Measurements from ENCODE around the gene ZXDC.

Gene ZXDC

DNA sequence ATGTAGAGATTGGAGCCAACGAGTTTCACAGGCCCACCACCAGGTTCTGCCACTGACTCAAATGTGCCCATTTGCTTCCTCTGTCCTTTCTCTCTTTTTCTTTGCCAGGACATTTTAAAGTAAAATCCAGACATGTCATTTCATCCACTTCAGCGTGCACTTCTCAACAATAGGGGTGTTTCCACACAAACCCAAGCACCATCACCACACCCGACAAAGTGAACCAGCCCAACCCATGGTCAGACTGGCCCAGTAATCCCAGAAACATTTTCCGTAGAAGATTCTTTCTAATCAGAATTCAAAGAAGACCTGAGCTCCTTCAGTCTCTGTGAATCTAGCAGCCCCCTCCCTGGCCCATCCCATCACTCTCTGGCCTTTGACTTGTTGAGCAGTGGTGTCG is 67.6 kb downstream of the ZXDC start:
- DNase-seq, result no peak

DNA sequence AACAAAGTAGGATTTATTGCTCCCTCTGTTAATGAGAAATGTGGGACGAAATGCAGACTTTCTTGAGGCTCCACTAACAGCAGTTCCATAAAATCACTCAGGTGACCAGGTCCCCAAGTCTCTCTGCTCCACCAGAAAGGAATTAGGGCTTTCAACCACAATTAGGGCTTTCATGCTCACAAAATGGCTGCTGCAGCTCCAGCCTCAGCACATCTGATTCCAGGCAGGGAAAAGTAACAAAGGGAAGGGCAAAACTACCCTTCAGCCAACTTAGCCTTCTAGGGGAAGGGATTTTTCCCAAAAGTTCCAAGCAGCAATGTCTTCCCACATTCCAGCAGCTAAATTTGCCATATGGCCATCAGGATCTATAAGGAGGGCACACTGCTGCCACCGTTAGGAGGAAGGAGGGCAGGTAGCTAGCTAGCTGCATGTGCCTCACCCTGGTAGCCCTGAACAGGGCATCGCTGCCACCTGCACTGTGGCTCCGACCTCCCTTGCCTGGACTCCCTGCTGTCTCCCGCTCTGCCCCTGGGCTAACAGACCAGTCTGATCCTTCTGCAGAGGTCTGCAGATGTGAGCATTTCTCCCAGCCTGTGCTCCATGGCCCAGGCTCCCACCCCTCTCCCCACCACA is 68.2 kb downstream of the ZXDC start:
- DNase-seq, result no peak

DNA sequence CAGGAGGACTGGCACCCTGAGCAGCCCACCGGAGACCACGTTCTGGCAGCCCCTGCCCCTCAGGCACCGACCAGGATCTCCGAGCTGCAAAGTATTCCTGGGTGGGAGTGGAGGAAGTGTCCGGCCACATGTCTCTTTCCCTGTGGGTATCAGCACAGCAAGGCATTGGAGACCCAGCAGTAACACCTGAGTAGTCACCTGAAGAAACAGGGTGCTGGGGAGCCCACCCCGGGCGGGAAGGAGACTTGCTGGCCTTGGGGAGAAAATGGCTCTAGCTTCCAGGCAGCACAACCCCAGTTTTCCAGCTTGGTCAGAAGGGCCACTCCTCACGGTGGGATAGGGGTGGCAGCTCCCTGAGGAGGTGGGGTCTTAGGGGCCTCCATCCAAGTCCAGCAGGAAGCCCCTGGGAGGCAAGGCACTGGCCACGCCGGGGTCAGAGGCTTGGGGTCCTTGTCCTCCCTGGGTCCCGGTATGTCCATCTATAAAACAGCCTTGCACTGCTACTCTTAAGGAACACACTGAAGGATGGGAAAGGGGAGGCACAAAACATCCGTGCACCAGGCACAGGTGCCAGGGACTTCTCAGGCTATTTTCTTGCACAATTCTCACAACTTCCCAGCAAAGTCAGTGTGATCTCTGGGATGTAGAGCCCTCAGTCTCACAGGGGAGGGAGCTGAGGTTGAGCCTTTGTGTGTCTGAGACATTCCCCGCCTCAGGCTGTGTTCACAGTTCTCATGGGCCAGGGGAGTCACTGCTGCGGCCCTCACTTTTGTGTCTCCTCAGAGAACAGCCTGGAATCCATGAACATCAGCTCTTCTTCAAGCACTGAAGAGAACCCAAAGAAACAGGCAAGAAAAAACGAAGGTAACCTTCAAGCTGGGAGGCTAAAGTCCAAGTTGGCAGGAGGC is 69.0 kb downstream of the ZXDC start:
- no peak for DNase-seq

DNA sequence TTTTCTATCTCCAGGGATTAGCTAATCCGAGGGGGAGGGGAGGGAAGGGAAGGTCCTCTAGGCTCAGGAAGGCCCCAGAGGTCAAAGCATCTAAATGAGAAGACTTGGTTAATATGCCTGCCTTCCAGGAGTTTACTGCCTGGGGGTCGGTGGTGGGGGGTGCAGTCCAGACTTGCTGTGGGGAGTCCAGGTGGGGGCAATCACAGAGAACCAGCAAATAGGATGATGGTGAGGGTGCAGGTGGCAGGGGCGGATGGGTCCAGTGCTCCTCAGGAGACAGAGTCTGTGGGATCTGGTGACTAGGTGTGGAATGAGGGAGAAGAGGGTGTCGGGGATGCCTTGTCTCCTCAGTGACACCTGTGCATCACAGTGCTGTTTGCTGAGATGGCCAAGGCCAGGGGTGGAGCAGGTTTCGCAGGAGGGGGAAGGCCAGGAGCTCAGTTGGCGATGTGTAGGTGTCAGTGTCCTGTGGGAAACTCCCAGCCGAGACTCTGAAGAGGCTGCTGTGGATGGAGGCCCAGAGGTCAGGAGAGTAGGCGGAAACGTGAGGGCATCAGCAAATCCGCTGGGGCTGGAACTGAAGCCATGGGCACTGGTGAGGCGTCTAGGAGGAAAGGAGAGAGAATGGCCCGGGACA is 72.9 kb downstream of the ZXDC start:
- DNase-seq, result no peak

DNA sequence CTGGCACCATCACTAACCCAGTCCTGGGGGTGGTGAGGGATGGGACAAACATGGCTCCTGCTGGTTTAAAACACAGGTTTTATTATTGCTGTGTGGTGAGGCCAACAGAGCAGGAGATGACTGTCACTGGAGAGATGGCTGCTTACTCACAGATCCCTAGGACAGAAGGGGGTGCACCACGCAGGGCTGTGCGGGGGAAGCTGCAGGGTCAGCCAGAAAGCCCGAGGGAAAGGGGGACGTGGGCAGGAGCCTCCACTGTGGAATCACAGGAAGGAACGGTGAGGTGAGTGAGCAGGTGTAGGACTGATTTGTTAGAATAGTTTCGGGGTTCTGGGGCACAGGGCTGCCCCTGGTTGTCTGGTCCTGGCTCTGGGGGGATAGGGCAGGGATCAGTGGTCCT is 73.5 kb downstream of the ZXDC start:
- no peak for DNase-seq

DNA sequence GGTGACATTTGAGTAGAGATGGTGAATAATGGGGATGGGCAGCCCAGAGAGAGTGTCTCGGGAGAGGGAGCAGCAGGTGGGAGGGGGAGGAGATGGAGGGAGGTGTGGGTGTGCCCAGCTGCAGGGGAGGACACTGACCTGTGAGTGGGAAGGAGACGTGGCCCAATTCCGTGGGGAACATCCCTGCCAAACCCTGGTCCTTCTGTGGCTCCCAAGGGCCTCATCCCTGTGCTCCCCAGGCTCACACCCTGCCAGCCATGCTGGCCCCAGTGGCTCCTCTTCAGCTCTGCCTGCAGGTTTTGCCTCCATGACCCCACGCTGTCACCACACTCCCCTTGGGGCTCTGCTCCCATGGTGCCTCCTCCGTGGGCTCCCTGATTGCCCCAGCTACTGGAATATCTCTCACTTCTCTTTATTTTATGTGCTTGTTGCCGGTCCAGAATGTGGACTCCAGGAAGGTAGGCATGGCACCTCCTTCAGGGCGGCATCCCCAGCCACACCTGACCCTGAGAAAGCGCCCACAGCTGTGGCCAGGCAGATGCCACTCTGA is 74.0 kb downstream of the ZXDC start:
- DNase-seq, result no peak

DNA sequence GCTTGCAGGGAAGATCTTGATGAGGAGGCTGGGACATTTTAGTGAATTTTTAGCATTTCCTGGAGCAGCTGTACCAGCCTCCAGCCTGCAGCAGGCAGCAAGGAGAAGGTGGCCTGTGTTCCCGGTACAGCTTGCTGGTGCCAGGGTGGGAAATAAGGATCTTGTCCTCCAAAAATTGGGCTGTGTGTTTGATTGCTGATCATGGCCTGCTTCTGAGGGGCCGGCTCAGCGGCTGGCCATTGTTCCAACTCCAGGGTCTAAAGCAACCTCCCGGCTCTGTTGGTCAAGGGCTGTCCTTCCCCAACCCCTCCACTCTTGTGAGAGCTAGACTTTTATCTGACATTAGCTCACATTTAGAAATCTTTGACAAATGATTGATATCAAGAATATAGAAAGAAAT is 75.9 kb downstream of the ZXDC start:
- DNase-seq, result no peak

DNA sequence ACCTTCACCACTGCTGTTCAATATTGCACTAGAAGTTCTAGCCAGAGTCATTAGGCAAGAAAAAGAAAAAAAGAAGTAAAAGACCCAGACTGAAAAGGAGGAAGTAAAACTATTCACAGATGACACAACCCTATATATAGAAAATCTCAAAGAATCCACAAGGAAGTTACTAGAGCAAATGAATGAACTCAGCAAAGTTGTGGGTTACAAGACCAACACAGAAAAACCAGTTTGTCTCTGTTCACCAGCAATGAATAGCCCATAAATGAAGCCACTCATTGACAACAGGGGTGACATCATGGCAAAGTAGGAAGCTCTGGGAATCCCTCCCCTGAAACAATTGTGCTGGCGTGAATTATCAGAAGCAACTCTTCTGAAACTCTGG is 76.3 kb downstream of the ZXDC start:
- DNase-seq, result no peak

DNA sequence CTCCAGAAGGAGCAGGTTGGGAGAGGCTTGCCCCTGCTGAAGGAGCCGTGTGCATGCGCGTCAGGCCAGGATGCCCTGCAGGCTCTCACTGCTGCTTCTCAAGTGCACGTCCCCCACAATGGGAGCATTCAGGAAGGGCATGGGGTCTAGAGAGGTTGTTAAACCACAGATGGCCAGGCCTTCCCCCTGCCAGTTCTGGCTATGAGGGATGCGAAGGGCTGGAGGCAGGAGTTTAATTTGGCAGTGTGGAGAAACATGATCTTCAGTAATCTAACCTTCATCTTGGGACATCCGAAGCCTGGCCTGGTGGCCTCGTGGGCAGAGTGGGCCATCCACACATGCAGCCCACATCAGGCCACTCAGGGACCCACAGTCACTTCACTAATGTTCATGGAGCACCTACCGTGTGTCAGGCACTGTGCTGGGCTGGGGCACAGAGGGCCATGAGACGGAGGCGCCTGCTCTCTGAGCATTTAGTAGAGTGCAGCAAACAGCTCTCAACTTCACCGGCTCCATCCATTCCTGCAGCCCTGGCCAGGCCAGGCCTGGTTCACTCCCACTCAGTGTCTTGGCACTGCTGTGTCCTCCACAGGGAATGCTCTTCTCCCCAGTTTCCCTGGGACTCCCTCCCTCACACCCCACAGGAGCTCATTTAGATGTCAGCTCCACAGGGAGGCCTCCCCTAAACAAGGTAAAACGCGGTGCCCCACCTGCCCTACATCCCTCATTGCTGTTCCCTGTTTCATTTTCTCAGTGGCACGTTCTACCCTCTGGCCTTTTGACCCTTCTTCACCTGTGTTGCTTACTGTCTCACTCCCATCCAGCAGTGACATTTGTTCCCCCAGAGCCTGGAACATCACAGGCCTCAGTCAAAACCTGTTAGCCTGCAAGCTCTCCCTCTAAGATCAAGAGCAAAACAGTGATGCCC is 77.0 kb downstream of the ZXDC start:
- no peak for DNase-seq

DNA sequence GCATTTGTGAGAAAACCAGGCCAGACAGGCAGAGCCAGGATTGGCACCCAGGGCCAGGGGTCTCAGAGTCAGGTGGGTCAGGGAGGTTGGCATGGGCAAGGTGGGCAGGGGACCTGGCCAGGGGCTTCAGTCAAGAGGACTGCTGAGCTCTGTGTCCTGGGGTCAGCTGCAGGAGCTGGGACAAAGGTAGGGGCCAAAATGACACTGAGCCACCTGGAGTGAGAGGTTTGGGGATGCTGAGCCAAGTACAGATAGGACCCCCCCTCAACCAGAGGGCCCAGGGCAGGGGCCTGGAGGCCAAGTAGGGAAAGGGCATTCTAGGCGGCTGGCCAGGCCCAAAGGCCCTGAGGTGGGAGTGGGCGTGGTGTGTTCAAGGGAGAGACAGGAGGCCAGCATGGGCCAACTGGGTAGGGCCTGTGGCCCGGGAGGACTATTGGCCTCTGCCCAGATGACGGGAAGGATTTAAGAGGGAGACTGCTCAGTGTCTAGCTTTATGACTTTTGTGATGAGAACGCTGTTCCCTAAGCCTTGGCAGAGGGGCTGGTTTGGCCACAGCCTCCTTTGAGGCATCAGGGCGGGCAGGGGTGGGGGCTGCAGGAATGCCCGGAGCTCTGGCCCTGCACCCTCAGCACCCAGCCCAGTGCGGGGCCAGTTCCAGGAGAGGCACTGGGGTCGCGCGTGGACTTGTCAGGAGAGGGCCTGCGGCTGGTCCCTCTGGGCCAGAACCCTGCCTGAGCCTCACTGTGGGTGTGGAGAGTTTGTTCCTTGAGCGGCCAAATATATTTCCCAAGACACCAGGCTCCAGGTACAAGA is 77.9 kb downstream of the ZXDC start:
- DNase-seq, result no peak

DNA sequence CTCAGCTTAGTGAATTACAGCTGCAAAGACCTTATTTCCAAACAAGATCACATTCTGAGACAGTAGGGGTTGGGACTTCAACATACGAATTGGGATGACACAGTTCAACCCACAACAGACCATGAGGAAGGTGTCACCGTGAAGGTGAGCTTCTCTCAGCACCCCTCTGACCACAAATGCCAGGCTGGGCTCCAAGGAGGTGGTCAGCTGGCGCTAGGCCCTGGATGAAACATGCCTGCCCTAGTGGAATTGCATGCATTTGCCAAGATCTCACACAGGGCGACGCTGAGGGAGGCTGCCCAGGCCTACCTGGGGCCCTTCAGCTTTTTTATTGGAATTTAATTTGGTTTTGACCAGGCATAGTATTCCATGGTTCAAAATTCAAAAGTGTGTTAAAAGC is 79.2 kb downstream of the ZXDC start:
- no peak for DNase-seq

DNA sequence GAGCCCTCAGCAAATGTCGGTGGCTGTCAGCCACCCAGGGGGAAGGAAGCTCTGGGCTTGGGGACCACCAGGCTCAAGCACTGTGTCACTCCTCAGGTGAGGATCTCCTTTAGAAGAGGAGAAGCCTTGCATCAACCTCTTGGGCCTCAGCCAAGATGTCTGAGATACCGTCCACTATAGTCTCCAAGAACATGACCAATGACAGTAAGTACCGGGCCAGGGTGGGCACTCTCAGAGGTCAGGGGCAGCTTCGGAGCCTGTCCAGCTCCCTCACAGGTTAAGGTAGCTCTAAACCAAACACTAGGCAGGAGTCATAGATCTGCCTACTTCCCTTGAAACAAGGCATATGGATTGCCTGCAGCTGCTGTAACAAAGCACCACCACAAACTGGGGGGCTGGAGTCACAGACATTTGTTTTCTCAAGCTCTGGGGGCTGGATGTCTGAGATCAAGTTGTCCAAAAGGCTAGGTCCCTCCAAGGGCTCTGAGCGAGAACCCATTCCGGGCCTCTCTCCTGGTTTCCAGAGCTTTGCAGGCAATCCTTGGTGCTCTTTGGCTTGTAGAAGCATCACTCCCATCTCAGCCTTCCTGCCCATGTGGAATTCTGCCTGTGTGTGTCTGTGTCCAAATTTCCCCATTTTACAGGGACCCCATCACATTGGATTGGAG is 79.7 kb downstream of the ZXDC start:
- DNase-seq, result no peak

DNA sequence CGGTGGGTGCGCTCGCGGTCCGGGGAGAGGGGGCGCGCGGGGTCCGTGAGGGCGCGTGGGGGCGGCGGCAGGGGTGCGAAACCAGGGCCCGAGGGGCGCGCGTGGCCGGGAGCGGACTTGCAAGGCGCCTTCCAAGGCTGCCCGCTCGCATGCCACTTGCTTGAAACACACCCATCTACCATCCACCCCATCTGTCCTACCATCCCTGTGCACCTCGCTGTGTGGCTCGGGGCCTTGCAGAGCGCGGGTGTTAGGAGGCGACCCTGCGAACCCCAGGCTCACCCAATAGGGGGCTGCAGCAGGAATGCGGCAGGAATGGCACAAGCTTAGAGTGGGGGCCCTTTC is 80.7 kb downstream of the ZXDC start:
- no peak for DNase-seq

DNA sequence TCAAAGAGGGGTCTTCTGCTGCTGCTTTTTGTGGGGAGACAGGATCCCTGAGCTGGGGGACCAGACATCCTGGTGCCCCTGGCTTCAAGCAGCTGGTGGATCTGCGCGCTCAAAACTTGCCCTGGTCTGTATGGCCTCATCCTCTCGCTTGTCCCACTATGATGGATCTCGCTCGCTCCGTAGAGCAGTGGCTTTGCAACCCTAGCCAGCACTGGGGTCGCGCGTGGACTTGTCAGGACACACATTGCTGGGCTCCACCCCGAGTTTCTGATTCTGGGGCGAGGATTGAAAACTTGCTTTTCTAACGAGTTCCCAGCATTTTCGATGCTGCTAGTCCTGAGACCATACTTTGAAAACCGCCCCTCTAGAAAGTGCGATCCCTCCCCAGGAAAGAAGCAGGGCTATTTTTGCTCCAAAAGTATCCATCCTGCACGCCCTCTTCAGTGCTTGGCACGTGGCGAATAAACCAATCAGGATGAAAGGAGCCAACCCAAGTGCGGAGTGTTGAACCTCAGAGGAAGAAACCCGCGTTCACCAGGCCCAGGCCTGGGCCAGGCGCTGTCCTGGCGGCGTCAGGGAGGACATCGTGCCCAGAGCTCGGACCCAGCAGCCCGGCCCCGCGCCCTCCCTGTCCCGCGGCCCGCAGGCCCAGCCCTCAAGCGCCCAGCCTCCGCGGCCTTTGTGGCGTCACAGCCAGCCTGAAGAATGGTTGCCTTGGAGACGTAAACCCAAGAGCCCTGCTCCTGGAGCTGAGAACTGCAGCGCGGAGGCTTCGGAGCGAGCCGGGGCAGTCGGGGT is 81.3 kb downstream of the ZXDC start, which contains the start of gene CFAP100:
TSS of gene CFAP100 (plus strand) at position 731 of the 798 bp plus-strand sequence. CDS start 1,092 bp downstream, outside the sequence.
- DNase-seq, result no peak

DNA sequence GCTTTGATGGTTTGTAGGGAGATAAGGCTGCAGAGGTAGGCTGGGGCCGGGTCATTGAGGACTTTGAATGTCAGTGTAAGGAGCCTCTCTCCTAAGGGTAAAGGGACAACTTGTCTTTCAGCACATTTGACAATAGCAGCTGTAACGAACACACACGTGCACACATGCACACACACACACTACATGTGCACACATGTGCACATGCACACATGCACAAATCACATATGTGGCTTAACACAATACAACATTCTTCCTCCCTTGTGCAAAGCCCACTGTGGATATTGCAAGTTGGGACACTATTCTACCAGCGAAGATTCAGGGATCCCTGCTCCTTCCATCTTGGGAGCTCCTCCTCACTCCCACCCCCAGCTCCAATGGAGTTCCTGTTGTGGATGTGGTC is 82.1 kb downstream of the ZXDC start:
- no peak for DNase-seq

DNA sequence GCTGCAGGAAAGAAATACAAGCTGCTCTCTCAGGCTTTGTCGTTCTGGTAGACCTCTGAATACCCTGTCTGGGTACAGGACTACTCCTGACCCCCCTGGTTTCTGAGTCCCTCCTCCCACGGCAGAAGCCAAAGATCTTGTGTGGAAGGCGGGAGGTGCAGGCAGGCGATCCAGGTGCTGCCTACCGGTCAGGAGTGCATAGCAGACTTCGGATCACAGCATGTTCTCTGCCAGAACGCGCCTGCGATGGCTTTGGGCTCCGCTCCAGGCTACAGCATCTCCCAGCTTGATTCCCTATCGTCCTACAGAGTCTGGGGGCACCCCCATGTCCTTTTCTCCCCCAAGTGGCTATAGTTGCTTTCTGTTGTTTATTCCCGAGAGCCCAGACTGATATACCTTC is 83.4 kb downstream of the ZXDC start:
- no peak for DNase-seq

DNA sequence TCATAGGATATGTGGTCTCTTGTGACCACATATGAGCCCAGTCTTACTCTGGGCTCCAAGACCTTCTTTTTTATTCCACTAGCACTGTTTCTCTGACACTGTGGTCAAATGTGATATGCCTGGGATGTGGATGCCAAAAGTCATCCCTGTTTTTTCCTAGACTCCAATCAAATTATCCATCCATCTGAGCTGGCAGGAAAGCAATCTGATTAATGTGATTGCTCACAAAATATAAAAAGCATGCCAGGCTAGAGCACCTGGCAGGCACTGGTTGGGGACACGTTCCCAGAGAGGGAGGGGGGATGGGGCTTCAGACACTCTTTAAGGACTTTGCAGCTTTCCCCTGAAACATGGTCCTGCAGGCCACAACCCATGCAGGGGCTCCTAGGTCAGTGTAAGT is 84.1 kb downstream of the ZXDC start:
- no peak for DNase-seq

DNA sequence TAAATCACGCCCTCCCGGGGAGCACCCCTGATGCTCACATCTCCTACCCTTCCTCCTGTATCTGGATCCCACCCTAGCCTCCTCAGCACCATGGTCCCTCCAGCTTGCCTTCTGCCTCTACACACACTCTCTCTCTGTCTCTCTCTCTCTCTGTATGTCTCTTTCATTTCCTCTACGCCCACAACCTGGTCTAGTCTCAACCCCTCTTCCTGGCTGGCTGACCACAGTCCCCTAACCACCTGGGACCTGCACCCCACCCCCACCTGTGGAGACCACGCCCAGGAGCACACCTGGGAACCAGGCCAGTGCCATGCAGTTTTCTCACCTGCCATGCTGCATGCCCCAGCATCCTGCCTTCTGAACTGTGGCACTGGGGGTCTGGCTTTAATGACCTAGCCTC is 84.9 kb downstream of the ZXDC start:
- DNase-seq, result no peak

DNA sequence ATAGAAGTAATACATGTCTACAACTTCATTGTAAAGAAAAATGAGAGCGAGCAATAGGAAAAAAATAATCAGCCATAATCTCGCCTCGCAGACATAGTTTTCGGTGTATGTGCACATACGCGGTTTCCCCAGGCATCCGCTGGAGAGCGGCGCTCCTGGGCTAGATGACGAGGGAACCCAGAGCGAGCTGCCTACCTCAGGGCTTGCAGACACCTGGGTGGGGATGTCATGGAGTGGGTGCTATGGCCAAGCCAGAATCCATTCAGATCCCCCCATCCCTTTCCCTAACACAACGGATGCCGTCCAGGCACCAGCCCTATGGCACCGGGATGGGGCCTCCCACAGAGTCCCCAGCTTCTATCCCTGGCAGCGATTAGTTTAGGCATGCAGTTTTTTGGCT is 85.5 kb downstream of the ZXDC start:
- DNase-seq, result no peak

DNA sequence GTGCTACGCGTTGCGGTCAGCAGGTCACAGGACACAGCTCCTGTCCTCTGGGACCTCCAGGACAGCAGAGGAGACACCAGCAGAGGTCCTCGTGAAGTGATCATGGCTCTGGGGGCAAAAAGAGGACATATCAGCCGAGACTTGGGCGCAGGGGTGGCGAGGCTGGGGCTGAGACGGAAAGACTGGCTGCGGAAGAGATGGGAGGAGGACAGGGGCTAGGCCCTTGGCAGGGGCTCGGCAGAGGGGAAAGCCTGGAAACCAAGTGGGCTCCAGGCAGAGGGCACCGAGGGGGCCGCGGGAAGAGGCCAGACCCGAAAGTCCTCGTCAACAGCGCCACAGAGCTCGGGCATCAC is 85.9 kb downstream of the ZXDC start:
- DNase-seq, result no peak

Data from activated CD4-positive, alpha-beta T cell treated with anti-CD3 and anti-CD28 coated beads for 1 hour (primary cell).